ENCODE measurements around the gene RBM17. TPM values are rescaled to one million over a fixed set of nuclear protein-coding genes. Genes with fewer than 3 reads are reported as not detected.

RBM17 gene
- total and polyA plus RNA-seq, 4 donors, result 65.5 to 103 (median 80.6) TPM

- WGBS, 2 donors, result 52 to 69% methylated on average over 17 of the region's 17 CpGs
- TF ChIP-seq CTCF (IDR thresholded peaks at IDR 0.05; ENCODE audit: control extremely low read depth, extremely low read depth), result no peak
- Histone ChIP-seq H3K4me3 (no peak overlapping the region), H3K27ac (ENCODE audit: low read depth in 1 of 2, low read length in 1 of 2) (peak overlapping the region; percentile 0 to 79), H3K27me3 (ENCODE audit: control insufficient read depth in 3 of 3, insufficient read depth in 3 of 3, low read length in 2 of 3) (peaks cover 0 to 4% (median 0%) of the 10 kb centered on the region in 3 donors), H3K36me3 (ENCODE audit: control insufficient read depth in 4 of 4, insufficient read depth in 4 of 4, low read length in 4 of 4) (no peaks in the 10 kb centered on the region), H3K4me1 (ENCODE audit: control insufficient read depth in 5 of 5, insufficient read depth in 5 of 5, low read length in 5 of 5) (peaks cover 0 to 6% (median 5%) of the 10 kb centered on the region in 5 donors), H3K9me3 (ENCODE audit: control insufficient read depth in 4 of 4, insufficient read depth in 3 of 4, low read length in 3 of 4) (no peaks in the 10 kb centered on the region), H3K9ac (ENCODE audit: insufficient read depth in 1 of 2, low read length in 2 of 2) (no peak overlapping the region)
- no peak for ATAC-seq (ENCODE audit: insufficient read depth, low FRiP score)
- no peak for DNase-seq
Observed at GRCh38 chr10:6052247-6053221, 36.3 kb upstream of the RBM17 start.

GRCh38 chr10:6053303-6053702 lies 35.5 kb upstream of the RBM17 start:
- Histone ChIP-seq H3K27me3 (ENCODE audit: control insufficient read depth in 3 of 3, insufficient read depth in 3 of 3, low read length in 2 of 3) (peaks cover 0 to 4% (median 0%) of the 10 kb centered on the region in 3 donors), H3K4me1 (ENCODE audit: control insufficient read depth in 5 of 5, insufficient read depth in 5 of 5, low read length in 5 of 5) (peaks cover 0 to 6% (median 5%) of the 10 kb centered on the region in 5 donors), H3K9me3 (ENCODE audit: control insufficient read depth in 4 of 4, insufficient read depth in 3 of 4, low read length in 3 of 4) (no peaks in the 10 kb centered on the region), H3K4me3 (no peak overlapping the region), H3K36me3 (ENCODE audit: control insufficient read depth in 4 of 4, insufficient read depth in 4 of 4, low read length in 4 of 4) (no peaks in the 10 kb centered on the region), H3K27ac (ENCODE audit: low read depth in 1 of 2, low read length in 1 of 2) (peak overlapping the region in 1 of 2 donors; percentile 0), H3K9ac (ENCODE audit: insufficient read depth in 1 of 2, low read length in 2 of 2) (no peak overlapping the region)
- whole genome bisulfite sequencing, 2 donors, result 62 to 70% methylated on average over 4 of the region's 4 CpGs
- TF ChIP-seq CTCF (IDR thresholded peaks at IDR 0.05; ENCODE audit: control extremely low read depth, extremely low read depth), result no peak
- ATAC-seq (ENCODE audit: insufficient read depth, low FRiP score), result no peak
- no peak for DNase-seq

- WGBS, 2 donors, result 20 to 34% methylated on average over 18 of the region's 18 CpGs
- Histone ChIP-seq H3K9me3 (ENCODE audit: control insufficient read depth in 4 of 4, insufficient read depth in 3 of 4, low read length in 3 of 4) (no peaks in the 10 kb centered on the region), H3K36me3 (ENCODE audit: control insufficient read depth in 4 of 4, insufficient read depth in 4 of 4, low read length in 4 of 4) (no peaks in the 10 kb centered on the region), H3K9ac (ENCODE audit: insufficient read depth in 1 of 2, low read length in 2 of 2) (no peak overlapping the region), H3K27ac (ENCODE audit: low read depth in 1 of 2, low read length in 1 of 2) (peak overlapping the region; percentile 17 to 37), H3K27me3 (ENCODE audit: control insufficient read depth in 3 of 3, insufficient read depth in 3 of 3, low read length in 2 of 3) (peaks cover 0 to 5% (median 0%) of the 10 kb centered on the region in 3 donors), H3K4me3 (no peak overlapping the region), H3K4me1 (ENCODE audit: control insufficient read depth in 5 of 5, insufficient read depth in 5 of 5, low read length in 5 of 5) (peaks cover 0 to 6% (median 5%) of the 10 kb centered on the region in 5 donors)
- ATAC-seq (ENCODE audit: insufficient read depth, low FRiP score) (no peak), DNase-seq (peak in 1 of 3 donors; percentile 35)
- TF ChIP-seq CTCF (IDR thresholded peaks at IDR 0.05; ENCODE audit: control extremely low read depth, extremely low read depth), result no peak
Observed at GRCh38 chr10:6053816-6054631, 34.8 kb upstream of the RBM17 start.
